Trophoblast cell (in vitro differentiated cells and primary cell): ENCODE results near the gene ELL.

Experiments
- DNase-seq, 2 donors: peaks; one replicate each; pipeline ENCODE4 v3.0.0-alpha.2; 2016
- H2AFZ ChIP-seq: 2 replicates; pipeline ENCODE4 v1.6.1; 2013; ENCODE audit warnings: low read length, moderate library complexity, mild to moderate bottlenecking; ENCODE audit not compliant: insufficient read depth, poor library complexity
- H2AK5ac ChIP-seq: 2 replicates; pipeline ENCODE4 v1.6.1; 2013; ENCODE audit warnings: mild to moderate bottlenecking, low read length
- H2BK120ac ChIP-seq: 2 replicates; pipeline ENCODE4 v1.6.1; 2013; ENCODE audit warnings: low read length, mild to moderate bottlenecking, moderate library complexity; ENCODE audit not compliant: insufficient read depth, poor library complexity
- H2BK12ac ChIP-seq: 2 replicates; pipeline ENCODE4 v1.6.1; 2013; ENCODE audit warnings: mild to moderate bottlenecking, low read length, moderate library complexity
- H2BK5ac ChIP-seq: 2 replicates; pipeline ENCODE4 v1.6.1; 2013; ENCODE audit warnings: low read length, low read depth, moderate library complexity, mild to moderate bottlenecking; ENCODE audit not compliant: poor library complexity
- H3K14ac ChIP-seq: 2 replicates; pipeline ENCODE4 v1.6.1; 2013; ENCODE audit warnings: mild to moderate bottlenecking, low read length
- H3K18ac ChIP-seq: 2 replicates; pipeline ENCODE4 v1.6.1; 2013; ENCODE audit warnings: mild to moderate bottlenecking, low read length
- H3K23ac ChIP-seq: 2 replicates; pipeline ENCODE4 v1.6.1; 2013; ENCODE audit warnings: low read length
- H3K27ac ChIP-seq: 2 replicates; pipeline ENCODE4 v1.5.1; 2013; ENCODE audit warnings: low read depth, mild to moderate bottlenecking, inconsistent platforms, low read length, moderate library complexity
- H3K27me3 ChIP-seq: 2 replicates; pipeline ENCODE4 v1.6.1; 2013; ENCODE audit warnings: inconsistent platforms, mild to moderate bottlenecking, low read length, moderate library complexity; ENCODE audit not compliant: insufficient read depth
- H3K36me3 ChIP-seq, 2 experiments: 1 replicate in 1 of 2; 2 replicates in 1 of 2; pipeline ENCODE4 v1.6.1; 2013; ENCODE audit warnings: low read length in 2 of 2, mild to moderate bottlenecking in 2 of 2, moderate library complexity in 1 of 2; ENCODE audit not compliant: insufficient read depth in 2 of 2, control insufficient read depth in 1 of 2
- H3K4ac ChIP-seq: 2 replicates; pipeline ENCODE4 v1.6.1; 2013; ENCODE audit warnings: low read depth, mild to moderate bottlenecking, low read length, moderate library complexity
- H3K4me1 ChIP-seq, 2 experiments: 1 replicate in 1 of 2; 2 replicates in 1 of 2; pipeline ENCODE4 v1.6.1; 2013; ENCODE audit warnings: low read length in 2 of 2, mild to moderate bottlenecking in 2 of 2, moderate library complexity in 1 of 2; ENCODE audit not compliant: insufficient read depth in 2 of 2, control insufficient read depth in 1 of 2
- H3K4me2 ChIP-seq: 2 replicates; pipeline ENCODE4 v1.6.1; 2013; ENCODE audit warnings: inconsistent platforms, mild to moderate bottlenecking, low read length, moderate library complexity
- H3K4me3 ChIP-seq: 2 replicates; pipeline ENCODE4 v1.5.1; 2013; ENCODE audit warnings: mild to moderate bottlenecking, low read depth, low read length, inconsistent platforms
- H3K79me1 ChIP-seq: one replicate; pipeline ENCODE4 v1.6.1; 2013; ENCODE audit warnings: low read length
- H3K79me2 ChIP-seq: 2 replicates; pipeline ENCODE4 v1.6.1; 2013; ENCODE audit warnings: low read length, mild to moderate bottlenecking; ENCODE audit not compliant: control insufficient read depth, insufficient read depth, poor library complexity
- H3K9ac ChIP-seq: 2 replicates; pipeline ENCODE4 v1.6.1; 2013; ENCODE audit warnings: mild to moderate bottlenecking, low read length
- H3K9me3 ChIP-seq: 2 replicates; pipeline ENCODE4 v1.6.1; 2013; ENCODE audit warnings: low read depth, mild to moderate bottlenecking, control low read depth, inconsistent platforms, low read length; ENCODE audit not compliant: insufficient read depth
- H4K12ac ChIP-seq: 2 replicates; pipeline ENCODE4 v1.6.1; 2013; ENCODE audit warnings: low read depth, mild to moderate bottlenecking, low read length, moderate library complexity
- H4K8ac ChIP-seq: 2 replicates; pipeline ENCODE4 v1.6.1; 2013; ENCODE audit warnings: low read depth, mild to moderate bottlenecking, low read length, moderate library complexity
- H4K91ac ChIP-seq: one replicate; pipeline ENCODE4 v1.6.1; 2013; ENCODE audit warnings: low read depth, mild to moderate bottlenecking, low read length, moderate library complexity
- WGBS: extraction: QIAGEN DNeasy Blood & Tissue Kit; methylation state at CpG from one replicate; pipeline ENCODE4 v1.1.7; 2013; ENCODE audit warnings: missing lambda C conversion rate; ENCODE audit not compliant: insufficient read length, insufficient coverage; ENCODE audit errors: extremely low coverage; 5-methylcytosine and 5-hydroxymethylcytosine counted together

The ELL gene

DNA sequence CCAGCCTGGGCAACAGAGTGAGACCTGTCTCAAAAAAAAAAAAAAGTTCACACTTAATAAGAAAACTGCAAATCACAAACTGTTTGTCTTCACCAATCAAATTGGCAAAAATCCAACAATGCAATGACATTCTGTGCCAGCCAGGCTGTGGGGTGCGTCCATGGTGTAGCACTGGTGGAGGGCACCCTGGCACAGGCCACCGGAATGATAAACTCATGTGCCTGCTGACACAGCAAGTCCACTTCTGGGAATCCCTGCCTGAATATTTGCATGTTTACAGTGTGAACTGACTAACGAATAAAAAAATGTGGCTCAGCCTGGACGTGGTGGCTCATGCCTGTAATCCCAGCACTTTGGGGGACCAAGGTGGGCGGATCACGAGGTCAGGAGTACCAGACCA is 122.9 kb downstream of the ELL start:
- Histone ChIP-seq H4K8ac (no peak overlapping the region), H2AK5ac (no peak overlapping the region), H2BK120ac (no peak overlapping the region), H3K79me1 (no peaks in the 10 kb centered on the region), H3K79me2 (no peaks in the 10 kb centered on the region), H2BK5ac (no peak overlapping the region), H4K91ac (no peak overlapping the region), H2AFZ (no peak overlapping the region), H3K27me3 (no peaks in the 10 kb centered on the region), H3K4ac (no peak overlapping the region), H3K36me3 (no peaks in the 10 kb centered on the region), H3K18ac (no peak overlapping the region), H3K23ac (no peak overlapping the region), H2BK12ac (no peak overlapping the region), H3K9ac (no peak overlapping the region), H3K4me2 (no peak overlapping the region), H3K4me3 (no peak overlapping the region), H3K4me1 (peaks cover 0 to 2% of the 10 kb centered on the region in 2 experiments), H4K12ac (no peak overlapping the region), H3K9me3 (no peaks in the 10 kb centered on the region), H3K27ac (no peak overlapping the region), H3K14ac (no peak overlapping the region)
- no CpG with 5 or more reads among the region's 6 CpGs for WGBS
- DNase-seq, result peak in 1 of 2 donors; percentile 65

DNA sequence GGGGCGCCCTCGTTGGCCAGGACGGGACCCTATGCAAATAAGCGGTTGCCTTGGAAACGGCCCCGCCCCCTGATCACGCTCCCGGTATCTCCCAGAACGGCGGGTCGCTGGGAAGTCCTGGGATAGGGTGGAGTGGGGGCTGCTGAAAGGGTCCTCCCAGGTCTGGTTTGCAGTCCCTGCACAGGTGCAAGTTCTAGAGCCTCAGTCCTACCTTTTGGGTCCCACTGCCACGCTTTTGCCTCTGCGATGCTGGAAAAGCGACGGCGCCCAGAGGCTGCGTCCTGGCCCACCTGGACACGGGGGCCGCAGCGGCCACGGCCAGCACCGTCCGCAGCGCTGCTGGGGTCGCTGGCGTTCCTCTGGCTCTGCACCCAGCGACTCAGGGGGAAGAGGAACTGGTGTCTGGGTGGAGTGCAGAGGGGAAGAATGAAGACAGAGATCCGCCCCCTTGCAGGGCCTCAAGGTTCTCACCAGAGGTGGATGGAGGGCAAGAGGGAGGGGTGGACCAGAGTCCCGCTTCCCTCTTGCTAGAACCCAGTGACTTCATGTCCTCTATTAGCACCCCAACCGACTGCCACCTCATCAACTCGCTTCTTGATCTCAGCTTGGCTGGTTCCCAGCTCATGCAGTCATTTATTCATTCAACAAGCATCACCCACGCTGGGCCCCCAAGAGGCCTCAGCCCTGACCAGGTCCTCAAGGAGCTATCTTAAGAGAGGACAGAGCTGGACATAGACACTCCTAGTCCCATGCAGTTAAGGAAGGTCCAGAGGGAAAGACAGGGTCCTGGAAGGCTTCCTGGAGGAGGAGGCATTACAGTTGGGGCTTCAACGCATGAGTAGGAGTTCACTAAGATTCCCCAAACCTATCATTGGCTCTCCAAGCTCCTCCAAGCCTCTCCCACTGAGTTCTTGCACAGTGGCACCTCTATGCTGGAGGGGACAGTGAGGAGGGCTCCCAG is 124.3 kb downstream of the ELL start, which contains the start of gene LRRC25:
TSS of gene LRRC25 (minus strand) at position 381 of the 961 bp plus-strand sequence. CDS start 659 bp downstream, outside the sequence.
- no CpG with 5 or more reads among the region's 33 CpGs for WGBS
- Histone ChIP-seq H3K27ac (no peak within 1 kb of the TSS), H2BK120ac (no peak within 1 kb of the TSS), H3K9me3 (no peaks in the 10 kb centered on the region), H3K4me1 (peaks cover 0 to 2% of the 10 kb centered on the region in 2 experiments), H3K79me2 (no peaks in the 10 kb centered on the region), H3K14ac (no peak within 1 kb of the TSS), H3K79me1 (no peaks in the 10 kb centered on the region), H4K12ac (no peak within 1 kb of the TSS), H3K4me2 (no peak within 1 kb of the TSS), H2AFZ (no peak within 1 kb of the TSS), H2BK5ac (no peak within 1 kb of the TSS), H3K23ac (no peak within 1 kb of the TSS), H3K27me3 (no peaks in the 10 kb centered on the region), H3K4ac (no peak within 1 kb of the TSS), H2AK5ac (no peak within 1 kb of the TSS), H3K18ac (no peak within 1 kb of the TSS), H3K9ac (no peak within 1 kb of the TSS), H3K4me3 (no peak within 1 kb of the TSS), H2BK12ac (no peak within 1 kb of the TSS), H3K36me3 (no peaks in the 10 kb centered on the region), H4K8ac (no peak within 1 kb of the TSS), H4K91ac (no peak within 1 kb of the TSS)
- DNase-seq, result peak in 1 of 2 donors; percentile 22

- H3K4me1 ChIP-seq, result peaks cover 0 to 2% of the 10 kb centered on the region in 2 experiments
Observed at GRCh38 chr19:18396471-18397241, 125.2 kb downstream of the ELL start.

DNA sequence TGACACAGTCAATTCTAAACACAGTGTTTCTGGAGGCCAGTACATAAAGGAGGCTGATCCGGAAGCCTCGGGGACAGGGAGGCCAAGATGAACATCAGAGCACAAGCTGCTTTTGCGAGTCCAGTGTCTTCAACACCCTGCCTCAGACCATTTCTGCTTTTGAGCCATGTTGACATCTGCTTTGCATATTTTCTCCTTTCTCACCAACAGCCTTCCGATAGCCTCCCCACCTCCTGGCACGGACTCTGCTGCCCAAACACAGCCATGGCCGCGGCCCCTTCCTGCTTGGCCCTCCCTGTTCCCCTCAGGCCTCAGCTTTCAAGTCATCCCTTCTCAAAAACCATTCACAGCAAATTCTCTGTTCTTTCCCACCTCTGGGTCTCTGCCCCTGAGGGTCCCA is 128.0 kb downstream of the ELL start:
- H2BK5ac ChIP-seq, result no peak overlapping the region
- H4K12ac ChIP-seq, result no peak overlapping the region
- DNase-seq, result no peak
- no peak overlapping the region for H3K4ac ChIP-seq
- H3K4me3 ChIP-seq, result no peak overlapping the region
- no peak overlapping the region for H2AFZ ChIP-seq
- H3K9me3 ChIP-seq, result peaks cover 2% of the 10 kb centered on the region
- no peaks in the 10 kb centered on the region for H3K79me2 ChIP-seq
- H3K4me1 ChIP-seq, result peaks cover 0 to 2% of the 10 kb centered on the region in 2 experiments
- no CpG with 5 or more reads among the region's 7 CpGs for WGBS
- H3K23ac ChIP-seq, result no peak overlapping the region
- no peak overlapping the region for H2BK12ac ChIP-seq
- H4K8ac ChIP-seq, result no peak overlapping the region
- H3K27ac ChIP-seq, result no peak overlapping the region
- no peak overlapping the region for H3K14ac ChIP-seq
- H2AK5ac ChIP-seq, result no peak overlapping the region
- no peaks in the 10 kb centered on the region for H3K36me3 ChIP-seq
- no peaks in the 10 kb centered on the region for H3K79me1 ChIP-seq
- no peak overlapping the region for H3K9ac ChIP-seq
- H3K27me3 ChIP-seq, result no peaks in the 10 kb centered on the region
- no peak overlapping the region for H2BK120ac ChIP-seq
- no peak overlapping the region for H3K18ac ChIP-seq
- no peak overlapping the region for H3K4me2 ChIP-seq
- no peak overlapping the region for H4K91ac ChIP-seq

More at GRCh38 chr19:18396471-18397241, 125.2 kb downstream of the ELL start:
- H4K91ac ChIP-seq, result no peak overlapping the region
- no CpG with 5 or more reads among the region's 37 CpGs for WGBS
- no peak overlapping the region for H2BK5ac ChIP-seq
- no peak for DNase-seq
- no peak overlapping the region for H3K14ac ChIP-seq
- H2AK5ac ChIP-seq, result no peak overlapping the region
- H3K79me1 ChIP-seq, result no peaks in the 10 kb centered on the region
- H3K18ac ChIP-seq, result no peak overlapping the region
- no peaks in the 10 kb centered on the region for H3K79me2 ChIP-seq
- no peaks in the 10 kb centered on the region for H3K36me3 ChIP-seq
- no peak overlapping the region for H3K4me3 ChIP-seq
- H3K4ac ChIP-seq, result no peak overlapping the region
- no peak overlapping the region for H3K27ac ChIP-seq
- no peak overlapping the region for H2AFZ ChIP-seq
- no peak overlapping the region for H3K23ac ChIP-seq
- H4K8ac ChIP-seq, result no peak overlapping the region
- H3K9ac ChIP-seq, result no peak overlapping the region
- no peak overlapping the region for H4K12ac ChIP-seq
- no peak overlapping the region for H2BK12ac ChIP-seq
- no peaks in the 10 kb centered on the region for H3K9me3 ChIP-seq
- no peak overlapping the region for H3K4me2 ChIP-seq
- H2BK120ac ChIP-seq, result no peak overlapping the region
- H3K27me3 ChIP-seq, result no peaks in the 10 kb centered on the region
